HCT116 (cell line): ENCODE results near the gene CFHR2. TPM values are rescaled to one million over a fixed set of nuclear protein-coding genes. Genes with fewer than 3 reads are reported as not detected.
A peak's percentile ranks its signal among the peaks of the same experiment; 100 is the strongest.
"Not testable (repeated sequence)": the region's sequence is repeated elsewhere in the genome, so short reads cannot be mapped to it uniquely, and the experiment has no call there.

Experiments
- ATAC-seq: fragments of 200-7000 bp; cut with Tn5 transposase; 2 replicates; pipeline ENCODE4 v1.9.1; 2020; ENCODE audit warnings: mild to moderate bottlenecking, moderate library complexity
- BruUV-seq: library from RNA; stranded (reverse); fragments of 400-500 nt; replicated peaks from 2 replicates; lab custom pipeline; 2021; lab: Mats Ljungman, UMichigan
- CTCF ChIA-PET: fragments of 300-600 bp; sonication (Branson Sonifier 250); formaldehyde crosslinking; loops from one replicate; lab custom pipeline; 2021; ENCODE audit warnings: antibody characterized with exemption; lab: Charles Lee
- POLR2A ChIA-PET: fragments of 300-600, 350-600 bp; sonication (Branson Sonifier 250); formaldehyde crosslinking; loops from one replicate; lab custom pipeline; 2021; ENCODE audit warnings: antibody characterized with exemption; lab: Charles Lee
- RAD21 ChIA-PET, 2 experiments: fragments of 300-600 bp; sonication (Branson Sonifier 250); formaldehyde crosslinking; loops; one replicate each; lab custom pipeline; 2023; ENCODE audit warnings: low total read pairs in 2 of 2; ENCODE audit not compliant: uncharacterized antibody in 2 of 2, unreplicated experiment in 2 of 2, low non-redundant PET in 1 of 2; lab: Charles Lee
- DNase-seq: peaks from one replicate; pipeline ENCODE4 v3.0.0-alpha.2; 2010; ENCODE audit warnings: low read depth, low spot score
- H2AFZ ChIP-seq: fragments of 200-600 bp; shearing (Covaris generic), sonication (generic); 2 replicates; pipeline ENCODE4 v1.6.1; 2017; ENCODE audit warnings: low read depth, mixed run types, mixed read lengths, antibody characterized with exemption, low read length; ENCODE audit not compliant: poor library complexity, severe bottlenecking
- H3K27ac ChIP-seq: 2 replicates; pipeline ENCODE4 v1.5.1; 2012; ENCODE audit warnings: low read depth, low read length
- H3K27me3 ChIP-seq: fragments of 200-600 bp; sonication (generic); 2 replicates; pipeline ENCODE4 v1.6.1; 2016; ENCODE audit warnings: mixed run types, low read length, mixed read lengths; ENCODE audit not compliant: insufficient read depth
- H3K36me3 ChIP-seq, 2 experiments: fragments of 200-500 bp in 1 of 2; fragments of 200-600 bp in 1 of 2; sonication (Bioruptor generic) in 1 of 2; sonication (generic) in 1 of 2; 2 replicates each; pipeline versions ENCODE4 v1.5.1 to v1.6.1; 2014 to 2016; ENCODE audit warnings: low read length in 2 of 2, inconsistent platforms in 1 of 2, mixed read lengths in 1 of 2, mixed run types in 1 of 2; ENCODE audit not compliant: insufficient read depth in 2 of 2, control insufficient read depth in 1 of 2
- H3K4me1 ChIP-seq, 2 experiments: fragments of 200-600 bp in 1 of 2; sonication (generic) in 1 of 2; 2 replicates each; pipeline versions ENCODE4 v1.5.1 to v1.6.1; 2012 to 2017; ENCODE audit warnings: low read length in 2 of 2, inconsistent platforms in 1 of 2, mild to moderate bottlenecking in 1 of 2, mixed read lengths in 1 of 2, mixed run types in 1 of 2, moderate library complexity in 1 of 2; ENCODE audit not compliant: insufficient read depth in 2 of 2, control insufficient read depth in 1 of 2
- H3K4me2 ChIP-seq: fragments of 200-600 bp; sonication (generic); 2 replicates; pipeline ENCODE4 v1.6.1; 2017; ENCODE audit warnings: mixed run types, low read length, mixed read lengths
- H3K4me3 ChIP-seq, 2 experiments: fragments of 200-600 bp in 1 of 2; sonication (generic) in 1 of 2; replicated peaks in 1 of 2; 2 replicates each; pipeline ENCODE4 v1.5.1; 2011 to 2016; ENCODE audit warnings: low read length in 2 of 2, control low read depth in 1 of 2, low read depth in 1 of 2, mild to moderate bottlenecking in 1 of 2, mixed read lengths in 1 of 2, mixed run types in 1 of 2
- H3K79me2 ChIP-seq: fragments of 200-600 bp; sonication (generic); 2 replicates; pipeline ENCODE4 v1.6.1; 2017; ENCODE audit warnings: mild to moderate bottlenecking, mixed run types, low read length, moderate library complexity, mixed read lengths; ENCODE audit not compliant: insufficient read depth
- H3K9ac ChIP-seq: fragments of 200-600 bp; sonication (generic); 2 replicates; pipeline ENCODE4 v1.6.1; 2016; ENCODE audit warnings: low read length, mixed read lengths
- H3K9me2 ChIP-seq: fragments of 200-600 bp; sonication (generic), shearing (Covaris generic); 2 replicates; pipeline ENCODE4 v1.6.1; 2017; ENCODE audit warnings: mixed run types, mild to moderate bottlenecking, moderate library complexity; ENCODE audit not compliant: insufficient read depth
- H3K9me3 ChIP-seq, 2 experiments: fragments of 200-500 bp in 1 of 2; fragments of 200-600 bp in 1 of 2; sonication (Bioruptor generic) in 1 of 2; sonication (generic) in 1 of 2; 2 replicates each; pipeline ENCODE4 v1.6.1; 2014 to 2017; ENCODE audit warnings: low read length in 2 of 2, mixed read lengths in 2 of 2, inconsistent platforms in 1 of 2, low read depth in 1 of 2, mild to moderate bottlenecking in 1 of 2, mixed run types in 1 of 2, moderate library complexity in 1 of 2; ENCODE audit not compliant: control insufficient read depth in 1 of 2, insufficient read depth in 1 of 2
- H4K20me1 ChIP-seq: fragments of 200-600 bp; sonication (generic), shearing (Covaris generic); 2 replicates; pipeline ENCODE4 v1.6.1; 2017; ENCODE audit warnings: mixed run types, mild to moderate bottlenecking, moderate library complexity; ENCODE audit not compliant: insufficient read depth
- ATF3 ChIP-seq: IDR thresholded peaks from 2 replicates; pipeline ENCODE4 v1.6.1; 2012
- CEBPB ChIP-seq: IDR thresholded peaks from 2 replicates; pipeline ENCODE4 v1.6.1; 2012; ENCODE audit warnings: low read depth
- CTCF ChIP-seq, 3 experiments: fragments of 200-600 bp in 1 of 3; sonication (generic) in 1 of 3; IDR thresholded peaks in 2 of 3; conservative IDR thresholded peaks in 1 of 3; 2 replicates each; pipeline ENCODE4 v1.5.1; 2012 to 2017; ENCODE audit warnings: low read depth in 2 of 3, low read length in 2 of 3, antibody characterized with exemption in 1 of 3, borderline replicate concordance in 1 of 3, control low read depth in 1 of 3, mild to moderate bottlenecking in 1 of 3, mixed read lengths in 1 of 3, mixed run types in 1 of 3, moderate library complexity in 1 of 3; ENCODE audit not compliant: insufficient read depth in 1 of 3
- EGR1 ChIP-seq: IDR thresholded peaks from 2 replicates; pipeline ENCODE4 v1.6.1; 2012; ENCODE audit warnings: low read depth
- EZH2 ChIP-seq: fragments of 200-600 bp; sonication (generic); IDR thresholded peaks from 2 replicates; pipeline ENCODE4 v1.6.1; 2017; ENCODE audit warnings: antibody characterized with exemption, mixed run types
- JUND ChIP-seq: IDR thresholded peaks from 2 replicates; pipeline ENCODE4 v1.6.1; 2012
- SP1 ChIP-seq: IDR thresholded peaks from 2 replicates; pipeline ENCODE4 v1.6.1; 2012; ENCODE audit warnings: low read depth
- YY1 ChIP-seq: IDR thresholded peaks from 2 replicates; pipeline ENCODE4 v1.6.1; 2011; ENCODE audit warnings: low read length, low read depth, moderate library complexity, mild to moderate bottlenecking; ENCODE audit not compliant: insufficient replicate concordance; ENCODE audit errors: extremely low read depth
- ZFX ChIP-seq: fragments of 450-650 bp; IDR thresholded peaks from 2 replicates; pipeline ENCODE4 v1.6.1; 2017
- intact Hi-C: fragments of 100-400 bp; cut with micrococcal nuclease; formaldehyde crosslinking; loops from 2 replicates; pipeline ENCODE4 v1.10.0; 2022
- total RNA-seq: library from RNA; stranded (reverse); gene quantifications from one replicate; pipeline ENCODE4 v1.2.1, GENCODE V29; 2021; ENCODE audit not compliant: unreplicated experiment

CFHR2 gene
- total RNA-seq, 1 experiment from 2014 or later = not detected

- intact Hi-C loops, H3K9me2 ChIP-seq, H3K36me3 ChIP-seq, H3K4me3 ChIP-seq, H2AFZ ChIP-seq, H4K20me1 ChIP-seq, H3K4me1 ChIP-seq, H3K9ac ChIP-seq, RAD21 ChIA-PET, POLR2A ChIA-PET, ATAC-seq, H3K79me2 ChIP-seq, DNase-seq, H3K27ac ChIP-seq, H3K9me3 ChIP-seq, CTCF ChIA-PET, H3K4me2 ChIP-seq, BruUV-seq, H3K27me3 ChIP-seq: not testable (repeated sequence)
Measured at GRCh38 chr1:196926839-196927238, 16.7 kb upstream of the CFHR2 start.

GRCh38 chr1:196932853-196933252 lies 10.7 kb upstream of the CFHR2 start:
- H3K4me1 ChIP-seq, POLR2A ChIA-PET, H3K27ac ChIP-seq, H3K27me3 ChIP-seq, intact Hi-C loops, CTCF ChIA-PET, ATAC-seq, H3K9ac ChIP-seq, H3K9me2 ChIP-seq, H3K79me2 ChIP-seq, RAD21 ChIA-PET, H3K36me3 ChIP-seq, DNase-seq, H3K4me2 ChIP-seq, H3K4me3 ChIP-seq, H4K20me1 ChIP-seq, BruUV-seq, H2AFZ ChIP-seq, H3K9me3 ChIP-seq: not testable (repeated sequence)

- intact Hi-C loops = no loop called here
- POLR2A ChIA-PET = no interaction called here
- no TSS peak for BruUV-seq
- H2AFZ ChIP-seq = no peak overlapping the region
- no peak overlapping the region for H3K27ac ChIP-seq
- H4K20me1 ChIP-seq = no peaks in the 10 kb centered on the region
- H3K4me3 ChIP-seq = no peak overlapping the region
- CTCF ChIA-PET = no interaction called here
- H3K9ac ChIP-seq = no peak overlapping the region
- no peaks in the 10 kb centered on the region for H3K79me2 ChIP-seq
- H3K36me3 ChIP-seq = no peaks in the 10 kb centered on the region
- DNase-seq = no peak
- H3K27me3 ChIP-seq = no peaks in the 10 kb centered on the region
- H3K9me3 ChIP-seq = no peaks in the 10 kb centered on the region
- H3K9me2 ChIP-seq = no peaks in the 10 kb centered on the region
- peak; percentile 57 for ATAC-seq
- H3K4me1 ChIP-seq = no peaks in the 10 kb centered on the region
- no peak overlapping the region for H3K4me2 ChIP-seq
- RAD21 ChIA-PET = no interaction called here
- TF ChIP-seq YY1 (no peak), ATF3 (no peak), CTCF (IDR thresholded peaks at IDR 0.05 in 2 of 3, conservative IDR thresholded peaks at IDR 0.05 in 1 of 3; ENCODE audit: borderline replicate concordance in 1 of 3, insufficient read depth in 1 of 3, low read depth in 2 of 3, low read length in 2 of 3) (no peak), CEBPB (no peak), ZFX (no peak), EGR1 (no peak), JUND (no peak), EZH2 (no peak), SP1 (no peak)
Measured at GRCh38 chr1:196933531-196934189, 9.9 kb upstream of the CFHR2 start.
